Neural cell (in vitro differentiated cells): ENCODE data around the gene XPR1.

Source experiments
- CTCF ChIP-seq: fragments of 450-650 bp; IDR thresholded peaks from 2 replicates; pipeline ENCODE4 v1.5.1; 2014; ENCODE audit warnings: antibody characterized with exemption, mild to moderate bottlenecking, moderate library complexity; ENCODE audit not compliant: poor library complexity, severe bottlenecking
- EP300 ChIP-seq: fragments of 450-650 bp; conservative IDR thresholded peaks from 2 replicates; pipeline ENCODE4 v1.6.1; 2014; ENCODE audit warnings: antibody characterized with exemption, mild to moderate bottlenecking, moderate library complexity; ENCODE audit not compliant: poor library complexity, severe bottlenecking
- EZH2 ChIP-seq: fragments of 200-600, 300-800 bp; shearing (Covaris generic), sonication (generic); IDR thresholded peaks from 2 replicates; pipeline ENCODE4 v1.6.1; 2014; ENCODE audit warnings: antibody characterized with exemption, low read length, borderline replicate concordance, mild to moderate bottlenecking; ENCODE audit not compliant: insufficient read depth, poor library complexity, severe bottlenecking
- MXI1 ChIP-seq: fragments of 450-650 bp; conservative IDR thresholded peaks from 2 replicates; pipeline ENCODE4 v1.6.1; 2014; ENCODE audit warnings: antibody characterized with exemption, mild to moderate bottlenecking; ENCODE audit not compliant: poor library complexity, severe bottlenecking
- POLR2AphosphoS5 ChIP-seq: IDR thresholded peaks from 2 replicates; pipeline ENCODE4 v1.6.1; 2012
- RAD21 ChIP-seq: fragments of 450-650 bp; conservative IDR thresholded peaks from 2 replicates; pipeline ENCODE4 v1.6.1; 2014; ENCODE audit warnings: antibody characterized with exemption, mild to moderate bottlenecking, moderate library complexity
- REST ChIP-seq: IDR thresholded peaks from 2 replicates; pipeline ENCODE4 v1.6.1; 2012; ENCODE audit warnings: borderline replicate concordance
- SMC3 ChIP-seq: fragments of 450-650 bp; conservative IDR thresholded peaks from 2 replicates; pipeline ENCODE4 v1.6.1; 2014; ENCODE audit warnings: antibody characterized with exemption, mild to moderate bottlenecking, moderate library complexity; ENCODE audit not compliant: poor library complexity
- TAF1 ChIP-seq: IDR thresholded peaks from 2 replicates; pipeline ENCODE4 v1.6.1; 2012; ENCODE audit warnings: low read depth

- no peak for TF ChIP-seq CTCF
- TF ChIP-seq REST = no peak
- no peak for TF ChIP-seq POLR2AphosphoS5
- TF ChIP-seq TAF1 = no peak
- TF ChIP-seq RAD21 = no peak
- TF ChIP-seq MXI1 = no peak
- TF ChIP-seq EZH2 = no peak
- no peak for TF ChIP-seq EP300
- TF ChIP-seq SMC3 = no peak
These were observed 43.0 kb downstream of the XPR1 start for GRCh38 chr1:180674603-180675530.
